Measurements from ENCODE around the gene CACNA1G. TPM values are rescaled to one million over a fixed set of nuclear protein-coding genes. Genes with fewer than 3 reads are reported as not detected.

The CACNA1G gene
- total and polyA plus RNA-seq, 2 experiments from 2014 or later = 19.0 to 46.1 TPM

- TF ChIP-seq CTCF (IDR thresholded peaks at IDR 0.05; ENCODE audit: low read depth, low read length) = no peak
- Histone ChIP-seq H3K36me3 (no peaks in the 10 kb centered on the region), H3K27ac (no peak overlapping the region), H3K4me1 (ENCODE audit: low read depth) (peaks cover 11% of the 10 kb centered on the region), H3K4me3 (no peak overlapping the region), H3K27me3 (no peaks in the 10 kb centered on the region), H3K9me3 (ENCODE audit: low read depth) (no peaks in the 10 kb centered on the region)
- DNase-seq (ENCODE audit: low read depth in 1 of 2, low spot score in 1 of 2) = no peak
Observed at GRCh38 chr17:50521514-50521913, 39.0 kb upstream of the CACNA1G start.

DNA sequence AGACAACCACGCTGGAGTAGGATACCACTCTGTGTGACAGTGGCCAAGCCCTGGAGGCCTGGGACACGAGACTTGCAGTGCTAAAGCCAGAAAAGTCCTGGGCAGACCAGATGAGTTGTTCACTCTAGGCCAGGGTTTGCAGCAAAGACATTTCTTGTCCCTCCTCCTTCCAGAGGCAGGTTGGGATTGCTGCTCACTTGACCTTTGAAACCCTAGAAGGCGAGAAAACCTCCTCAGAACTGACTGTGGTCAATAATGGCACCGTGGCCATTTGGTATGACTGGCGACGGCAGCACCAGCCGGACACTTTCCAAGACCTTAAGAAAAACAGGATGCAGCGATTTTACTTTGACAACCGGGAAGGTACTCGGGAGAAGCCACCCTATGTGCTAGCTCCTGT, 37.7 kb upstream of the CACNA1G start:
- no peak for TF ChIP-seq CTCF (IDR thresholded peaks at IDR 0.05; ENCODE audit: low read depth, low read length)
- H3K36me3 ChIP-seq = no peaks in the 10 kb centered on the region
- H3K4me3 ChIP-seq = no peak overlapping the region

DNA sequence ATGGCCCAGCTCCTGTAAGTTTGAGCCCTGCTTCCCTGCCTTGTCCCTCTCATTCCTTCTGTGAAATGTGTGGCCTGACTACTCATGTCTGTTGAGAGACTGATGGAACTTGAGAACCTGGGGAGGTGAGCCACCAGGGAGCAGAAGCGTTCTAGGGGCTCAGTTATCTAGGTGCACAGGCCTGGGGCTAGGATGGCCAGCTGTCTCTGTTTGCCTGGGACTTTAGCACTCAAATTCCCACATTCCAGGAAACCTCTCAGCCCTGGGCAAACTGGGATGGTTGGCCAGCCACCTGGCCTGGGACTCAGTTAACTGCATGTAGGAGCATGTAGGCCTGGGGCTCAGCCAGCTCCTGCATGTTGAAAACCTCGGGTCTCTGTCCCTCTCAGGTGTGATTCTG, 37.3 kb upstream of the CACNA1G start:
- no peak for DNase-seq (ENCODE audit: low read depth in 1 of 2, low spot score in 1 of 2)

More for the DNA sequence above, 37.7 kb upstream of the CACNA1G start:
- no peaks in the 10 kb centered on the region for H3K27me3 ChIP-seq
- no peak for DNase-seq (ENCODE audit: low read depth in 1 of 2, low spot score in 1 of 2)
- H3K4me1 ChIP-seq (ENCODE audit: low read depth) = peaks cover 3% of the 10 kb centered on the region
- no peak overlapping the region for H3K27ac ChIP-seq
- no peaks in the 10 kb centered on the region for H3K9me3 ChIP-seq (ENCODE audit: low read depth)

GRCh38 chr17:50524838-50525237, 35.7 kb upstream of the CACNA1G start:
- Histone ChIP-seq H3K36me3 (no peaks in the 10 kb centered on the region), H3K4me1 (ENCODE audit: low read depth) (no peaks in the 10 kb centered on the region), H3K4me3 (no peak overlapping the region), H3K9me3 (ENCODE audit: low read depth) (no peaks in the 10 kb centered on the region), H3K27me3 (no peaks in the 10 kb centered on the region), H3K27ac (no peak overlapping the region)
- TF ChIP-seq CTCF (IDR thresholded peaks at IDR 0.05; ENCODE audit: low read depth, low read length) = no peak
- no peak for DNase-seq (ENCODE audit: low read depth in 1 of 2, low spot score in 1 of 2)

More for the DNA sequence above, 37.3 kb upstream of the CACNA1G start:
- Histone ChIP-seq H3K9me3 (ENCODE audit: low read depth) (no peaks in the 10 kb centered on the region), H3K27me3 (no peaks in the 10 kb centered on the region), H3K4me3 (no peak overlapping the region), H3K4me1 (ENCODE audit: low read depth) (no peaks in the 10 kb centered on the region), H3K27ac (no peak overlapping the region), H3K36me3 (no peaks in the 10 kb centered on the region)
- no peak for TF ChIP-seq CTCF (IDR thresholded peaks at IDR 0.05; ENCODE audit: low read depth, low read length)

- Histone ChIP-seq H3K36me3 (no peaks in the 10 kb centered on the region), H3K4me1 (ENCODE audit: low read depth) (peaks cover 10% of the 10 kb centered on the region), H3K9me3 (ENCODE audit: low read depth) (no peaks in the 10 kb centered on the region), H3K27ac (no peak overlapping the region), H3K27me3 (no peaks in the 10 kb centered on the region), H3K4me3 (no peak overlapping the region)
- DNase-seq (ENCODE audit: low read depth in 1 of 2, low spot score in 1 of 2) = no peak
- TF ChIP-seq CTCF (IDR thresholded peaks at IDR 0.05; ENCODE audit: low read depth, low read length) = no peak
Observed at GRCh38 chr17:50527155-50527762, 33.3 kb upstream of the CACNA1G start.

Measured in cardiac muscle cell (in vitro differentiated cells and primary cell).